HepG2 (cell line): Measurements from ENCODE around the gene GRIK4.

Experiments used
- EP300 ChIP-seq, 3 experiments: sonication (generic) in 1 of 3; formaldehyde crosslinking in 1 of 3; IDR thresholded peaks; 2 replicates each; pipeline versions ENCODE4 v1.5.1 to v1.6.1; 2011 to 2020; ENCODE audit warnings: low read depth in 2 of 3, low read length in 2 of 3, borderline replicate concordance in 1 of 3, improper control_type of control experiment in 1 of 3, mild to moderate bottlenecking in 1 of 3, missing genetic modification reagents in 1 of 3, moderate library complexity in 1 of 3
- FOXP1 ChIP-seq, 2 experiments: fragments of 450-650 bp in 1 of 2; IDR thresholded peaks; 2 replicates each; pipeline ENCODE4 v1.6.1; 2017 to 2018; ENCODE audit warnings: antibody characterized with exemption in 1 of 2
- JUNB ChIP-seq: sonication (generic); formaldehyde crosslinking; IDR thresholded peaks from 2 replicates; pipeline ENCODE4 v1.8.0; 2022; ENCODE audit warnings: missing genetic modification reagents, mild to moderate bottlenecking, borderline replicate concordance
- MIER3 ChIP-seq: IDR thresholded peaks from 2 replicates; pipeline ENCODE4 v1.6.1; 2016; ENCODE audit warnings: missing compliant biosample characterization, borderline replicate concordance
- MXD4 ChIP-seq: IDR thresholded peaks from 2 replicates; pipeline ENCODE4 v1.6.1; 2016; ENCODE audit warnings: mild to moderate bottlenecking, missing biosample characterization, missing genetic modification reagents
- POLR2A ChIP-seq, 2 experiments: IDR thresholded peaks; 2 replicates each; pipeline ENCODE4 v1.6.1; 2011; ENCODE audit warnings: low read depth in 2 of 2, low read length in 2 of 2, mild to moderate bottlenecking in 1 of 2, moderate library complexity in 1 of 2; ENCODE audit not compliant: insufficient read depth in 1 of 2
- RBFOX2 ChIP-seq: fragments of 200-400 bp; formaldehyde crosslinking; IDR thresholded peaks from 2 replicates; pipeline ENCODE4 v1.6.1; 2017; ENCODE audit warnings: low read depth, mild to moderate bottlenecking, low read length
- TBP ChIP-seq: sonication (generic); formaldehyde crosslinking; IDR thresholded peaks from 2 replicates; pipeline ENCODE4 v1.5.0; 2020; ENCODE audit warnings: missing genetic modification reagents

- no peak for TF ChIP-seq POLR2A (IDR thresholded peaks at IDR 0.05; ENCODE audit: insufficient read depth in 1 of 2, low read depth in 2 of 2, low read length in 2 of 2)
- no peak for TF ChIP-seq JUNB (CRISPR knock-in tag)
- no peak for TF ChIP-seq TBP (CRISPR knock-in tag)
- no peak for TF ChIP-seq MXD4 (CRISPR knock-in tag)
- no peak for TF ChIP-seq FOXP1 (IDR thresholded peaks at IDR 0.05)
- no peak for TF ChIP-seq FOXP1 (CRISPR knock-in tag; IDR thresholded peaks at IDR 0.05)
- no peak for TF ChIP-seq MIER3
- TF ChIP-seq RBFOX2: no peak
- no peak for TF ChIP-seq EP300 (IDR thresholded peaks at IDR 0.05; ENCODE audit: low read depth in 2 of 2, low read length in 2 of 2)
- TF ChIP-seq EP300 (CRISPR knock-in tag; IDR thresholded peaks at IDR 0.05; ENCODE audit: borderline replicate concordance): no peak
Observed at GRCh38 chr11:120769906-120770305, 258.4 kb downstream of the GRIK4 start.
